VCaP (cell line): ENCODE results near the gene NME1.

ENCODE experiments used
- H3K27ac ChIP-seq: fragments of 450-650 bp; 2 replicates; pipeline ENCODE4 v1.5.1; 2017
- TF ChIP-seq, protein P1 (sequence below): fragments of 450-650 bp; conservative IDR thresholded peaks from 2 replicates; pipeline ENCODE4 v1.5.1; 2017; ENCODE audit warnings: mild to moderate bottlenecking, moderate library complexity

NME1 gene

DNA sequence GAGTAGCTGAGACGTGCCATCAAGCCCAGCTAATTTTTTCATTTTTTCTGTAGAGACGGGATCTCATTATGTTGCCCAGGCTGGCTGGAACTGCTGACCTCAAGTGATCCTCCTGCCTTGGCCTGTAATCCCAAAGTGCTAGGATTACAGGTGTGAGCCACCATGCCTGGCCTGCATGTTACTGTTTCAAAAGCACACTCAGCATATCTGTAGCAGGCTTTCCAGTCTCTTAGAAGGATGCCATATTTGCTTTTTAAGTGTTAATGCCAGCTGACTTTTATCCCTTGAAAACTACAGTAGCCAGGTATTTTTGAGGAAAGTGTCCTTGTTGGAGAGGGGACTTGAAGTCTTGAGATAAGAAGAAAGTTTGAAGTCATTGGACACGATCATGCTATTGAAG is 17.4 kb upstream of the NME1 start:
- no peak overlapping the region for H3K27ac ChIP-seq
- TF ChIP-seq, protein P1, sequence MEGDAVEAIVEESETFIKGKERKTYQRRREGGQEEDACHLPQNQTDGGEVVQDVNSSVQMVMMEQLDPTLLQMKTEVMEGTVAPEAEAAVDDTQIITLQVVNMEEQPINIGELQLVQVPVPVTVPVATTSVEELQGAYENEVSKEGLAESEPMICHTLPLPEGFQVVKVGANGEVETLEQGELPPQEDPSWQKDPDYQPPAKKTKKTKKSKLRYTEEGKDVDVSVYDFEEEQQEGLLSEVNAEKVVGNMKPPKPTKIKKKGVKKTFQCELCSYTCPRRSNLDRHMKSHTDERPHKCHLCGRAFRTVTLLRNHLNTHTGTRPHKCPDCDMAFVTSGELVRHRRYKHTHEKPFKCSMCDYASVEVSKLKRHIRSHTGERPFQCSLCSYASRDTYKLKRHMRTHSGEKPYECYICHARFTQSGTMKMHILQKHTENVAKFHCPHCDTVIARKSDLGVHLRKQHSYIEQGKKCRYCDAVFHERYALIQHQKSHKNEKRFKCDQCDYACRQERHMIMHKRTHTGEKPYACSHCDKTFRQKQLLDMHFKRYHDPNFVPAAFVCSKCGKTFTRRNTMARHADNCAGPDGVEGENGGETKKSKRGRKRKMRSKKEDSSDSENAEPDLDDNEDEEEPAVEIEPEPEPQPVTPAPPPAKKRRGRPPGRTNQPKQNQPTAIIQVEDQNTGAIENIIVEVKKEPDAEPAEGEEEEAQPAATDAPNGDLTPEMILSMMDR: no peak

DNA sequence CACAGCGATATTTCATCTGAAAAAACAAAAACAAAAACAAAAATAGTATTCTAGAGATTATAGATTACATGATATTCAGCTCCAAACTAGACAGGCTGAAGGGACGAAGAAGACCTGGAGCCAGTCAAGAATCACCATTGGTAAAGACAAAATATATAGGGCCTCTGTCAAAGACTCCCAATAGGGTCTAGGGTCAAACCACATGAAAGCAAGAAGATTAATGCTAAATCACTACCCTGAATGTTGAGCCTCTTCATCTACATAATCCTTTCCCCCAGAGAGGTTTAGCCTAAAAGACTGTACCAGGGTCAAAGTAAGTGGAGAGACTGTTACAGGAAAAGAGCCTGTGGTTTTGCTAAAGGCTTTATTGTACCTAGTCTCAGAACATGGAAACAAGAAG is 10.8 kb upstream of the NME1 start:
- H3K27ac ChIP-seq: no peak overlapping the region
- TF ChIP-seq, protein P1: no peak

DNA sequence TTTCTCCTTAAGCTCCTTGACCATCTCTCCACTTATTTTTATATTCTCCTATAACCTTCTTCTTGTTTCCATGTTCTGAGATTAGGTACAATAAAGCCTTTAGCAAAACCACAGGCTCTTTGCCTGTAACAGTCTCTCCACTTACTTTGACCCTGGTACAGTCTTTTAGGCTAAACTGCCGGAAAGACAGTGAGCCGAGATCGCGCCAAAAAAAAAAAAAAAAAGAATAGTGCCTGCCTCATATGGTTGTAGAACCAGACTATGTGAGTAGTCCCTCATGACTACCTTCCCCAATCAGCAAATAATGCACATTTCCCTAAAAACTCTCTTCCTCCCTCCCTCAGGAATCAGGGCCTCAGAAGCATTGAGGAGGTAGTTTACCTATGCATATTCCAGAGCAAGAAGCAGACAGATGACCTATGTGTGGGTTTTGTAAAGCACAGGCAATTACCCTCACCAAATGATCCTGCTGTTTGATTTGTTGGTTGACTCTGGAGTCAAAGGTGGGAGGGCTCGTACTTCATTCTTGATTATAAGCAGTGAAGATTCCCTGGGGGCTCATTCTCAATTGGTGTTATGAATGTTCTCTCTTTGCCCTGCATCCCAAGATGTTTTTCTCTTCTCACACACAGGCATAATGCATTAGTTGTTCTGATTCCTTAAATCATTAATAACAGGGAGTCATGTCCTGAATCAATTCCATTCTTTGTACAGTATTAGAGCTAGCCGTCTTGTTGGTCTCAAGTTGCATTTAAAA is 8.9 kb upstream of the NME1 start:
- no peak overlapping the region for H3K27ac ChIP-seq
- TF ChIP-seq, protein P1: no peak

- TF ChIP-seq, protein P1: no peak
- H3K27ac ChIP-seq: no peak overlapping the region
Measured at GRCh38 chr17:51147650-51148049, 5.7 kb upstream of the NME1 start.

DNA sequence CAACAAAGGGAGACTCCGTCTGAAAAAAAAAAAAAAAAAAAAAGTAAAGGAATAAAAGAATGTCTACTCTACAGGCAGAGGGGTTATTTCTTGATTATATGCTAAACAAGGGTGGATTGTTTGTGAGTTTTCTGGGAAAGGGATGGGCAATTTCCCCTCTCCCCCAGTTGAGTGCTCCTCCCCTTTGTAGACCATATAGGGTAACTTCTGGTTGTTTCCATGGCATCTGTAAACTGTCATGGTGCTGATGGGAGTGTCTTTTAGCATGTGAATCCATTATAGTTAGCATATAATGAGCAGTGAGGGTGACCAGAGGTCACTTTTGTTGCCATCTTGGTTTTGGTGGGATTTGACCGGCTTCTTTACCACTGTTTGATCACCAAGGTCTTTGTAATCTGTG is 4.2 kb upstream of the NME1 start:
- H3K27ac ChIP-seq: no peak overlapping the region
- TF ChIP-seq, protein P1: no peak

DNA sequence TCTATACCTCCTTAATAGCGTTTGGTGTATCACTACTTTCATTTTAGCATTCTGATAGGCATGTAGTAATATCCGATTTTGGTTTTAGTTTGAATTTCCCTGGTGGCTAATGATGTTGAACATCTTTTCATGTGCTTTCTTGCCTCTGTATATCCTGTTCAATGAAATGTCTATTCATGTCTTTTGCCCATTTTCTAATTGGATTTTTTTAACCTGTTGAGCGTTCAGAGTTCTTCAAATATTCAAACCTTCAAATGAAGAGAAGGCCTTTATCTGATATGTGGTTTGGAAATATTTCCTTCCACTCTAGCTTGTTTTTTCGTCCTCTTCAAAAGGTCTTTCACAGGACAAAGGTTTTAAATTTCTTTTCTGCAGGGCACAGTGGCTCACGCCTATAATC is 2.4 kb upstream of the NME1 start:
- H3K27ac ChIP-seq: no peak overlapping the region
- TF ChIP-seq, protein P1: no peak

DNA sequence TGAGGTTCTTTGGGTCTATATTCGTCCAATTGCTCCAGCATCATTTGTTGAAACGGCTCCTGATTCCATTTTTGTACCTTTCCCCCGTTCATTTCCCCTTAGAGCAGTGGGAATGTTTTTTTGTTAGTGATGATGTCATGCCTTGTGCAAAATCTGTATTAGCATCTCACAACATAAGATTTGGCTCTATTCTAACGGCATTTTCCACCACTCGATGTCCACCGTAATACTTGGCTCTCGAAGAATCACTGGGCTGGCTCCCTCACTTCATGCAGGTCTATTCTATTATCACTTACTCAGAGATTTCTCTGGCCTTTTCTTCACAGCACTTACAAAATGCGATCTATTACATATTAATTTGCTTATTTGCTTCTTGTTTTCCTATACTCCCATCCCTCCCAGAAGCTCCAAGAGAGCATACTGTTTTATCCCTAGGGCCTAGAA is 571 bp upstream of the NME1 start:
- TF ChIP-seq, protein P1: no peak
- H3K27ac ChIP-seq: peak overlapping the region; percentile 87
